Measurements from ENCODE around the gene PSMB7.

The PSMB7 gene

DNA sequence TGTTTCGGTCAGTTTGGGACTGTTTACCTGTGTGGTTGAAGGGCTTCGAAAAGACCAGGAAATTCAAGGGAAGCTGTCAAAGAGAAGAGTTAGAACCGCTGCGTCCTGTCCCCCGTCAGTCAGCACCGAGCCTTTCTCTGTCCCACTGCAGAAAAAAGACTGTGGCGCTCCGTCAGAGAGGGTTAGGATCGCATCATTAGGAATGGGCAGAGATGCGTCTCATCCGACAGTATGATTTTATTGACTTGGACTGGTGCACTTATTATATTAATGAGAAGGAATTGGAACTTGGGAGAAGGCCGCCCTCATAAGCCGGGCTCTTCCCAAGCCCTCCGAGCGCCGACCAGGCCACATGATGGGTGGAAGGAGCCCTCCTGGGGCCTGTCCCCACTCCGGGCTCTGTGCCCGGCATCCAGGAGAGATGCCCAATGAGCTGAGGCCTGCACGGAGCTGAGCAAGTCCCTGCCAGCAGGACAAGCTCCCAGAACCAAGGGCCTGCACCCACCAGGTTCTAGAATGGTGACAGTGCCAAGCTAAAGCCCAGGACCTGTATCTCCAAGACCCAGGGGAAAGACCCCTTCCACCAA, 85.9 kb downstream of the PSMB7 start:
- TF ChIP-seq, protein P1, sequence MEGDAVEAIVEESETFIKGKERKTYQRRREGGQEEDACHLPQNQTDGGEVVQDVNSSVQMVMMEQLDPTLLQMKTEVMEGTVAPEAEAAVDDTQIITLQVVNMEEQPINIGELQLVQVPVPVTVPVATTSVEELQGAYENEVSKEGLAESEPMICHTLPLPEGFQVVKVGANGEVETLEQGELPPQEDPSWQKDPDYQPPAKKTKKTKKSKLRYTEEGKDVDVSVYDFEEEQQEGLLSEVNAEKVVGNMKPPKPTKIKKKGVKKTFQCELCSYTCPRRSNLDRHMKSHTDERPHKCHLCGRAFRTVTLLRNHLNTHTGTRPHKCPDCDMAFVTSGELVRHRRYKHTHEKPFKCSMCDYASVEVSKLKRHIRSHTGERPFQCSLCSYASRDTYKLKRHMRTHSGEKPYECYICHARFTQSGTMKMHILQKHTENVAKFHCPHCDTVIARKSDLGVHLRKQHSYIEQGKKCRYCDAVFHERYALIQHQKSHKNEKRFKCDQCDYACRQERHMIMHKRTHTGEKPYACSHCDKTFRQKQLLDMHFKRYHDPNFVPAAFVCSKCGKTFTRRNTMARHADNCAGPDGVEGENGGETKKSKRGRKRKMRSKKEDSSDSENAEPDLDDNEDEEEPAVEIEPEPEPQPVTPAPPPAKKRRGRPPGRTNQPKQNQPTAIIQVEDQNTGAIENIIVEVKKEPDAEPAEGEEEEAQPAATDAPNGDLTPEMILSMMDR (IDR thresholded peaks at IDR 0.05; ENCODE audit: low read depth, low read length) = no peak
- H3K4me3 ChIP-seq (ENCODE audit: low read depth, low read length) = no peak overlapping the region
- H3K27me3 ChIP-seq = no peaks in the 10 kb centered on the region
- DNase-seq = no peak
- no peaks in the 10 kb centered on the region for H3K36me3 ChIP-seq
- H3K9me3 ChIP-seq = no peaks in the 10 kb centered on the region
- H3K4me1 ChIP-seq = no peaks in the 10 kb centered on the region

DNA sequence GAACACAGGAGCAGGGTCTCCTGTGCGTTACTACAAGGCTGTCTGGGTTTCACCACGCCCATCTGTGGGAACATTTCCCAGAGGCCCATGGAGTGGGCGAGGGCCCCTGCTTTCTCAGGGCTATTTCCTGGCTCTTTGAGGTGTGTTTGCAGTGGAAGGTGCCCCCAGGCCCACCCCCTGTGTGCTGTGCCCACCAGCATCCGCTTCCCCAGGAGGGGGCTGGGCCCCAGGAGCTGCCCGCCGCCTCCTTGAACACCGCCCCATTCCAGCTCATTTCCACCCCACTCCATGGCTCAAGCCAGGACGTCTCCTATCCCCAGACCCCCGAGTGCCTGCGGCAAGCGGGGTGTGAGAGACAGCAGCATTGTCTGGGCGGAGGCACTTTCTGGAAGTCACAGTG, 87.0 kb downstream of the PSMB7 start:
- Histone ChIP-seq H3K36me3 (no peaks in the 10 kb centered on the region), H3K4me3 (ENCODE audit: low read depth, low read length) (no peak overlapping the region), H3K9me3 (no peaks in the 10 kb centered on the region), H3K27me3 (no peaks in the 10 kb centered on the region), H3K4me1 (no peaks in the 10 kb centered on the region)
- DNase-seq = no peak
- TF ChIP-seq, protein P1 (IDR thresholded peaks at IDR 0.05; ENCODE audit: low read depth, low read length) = no peak

DNA sequence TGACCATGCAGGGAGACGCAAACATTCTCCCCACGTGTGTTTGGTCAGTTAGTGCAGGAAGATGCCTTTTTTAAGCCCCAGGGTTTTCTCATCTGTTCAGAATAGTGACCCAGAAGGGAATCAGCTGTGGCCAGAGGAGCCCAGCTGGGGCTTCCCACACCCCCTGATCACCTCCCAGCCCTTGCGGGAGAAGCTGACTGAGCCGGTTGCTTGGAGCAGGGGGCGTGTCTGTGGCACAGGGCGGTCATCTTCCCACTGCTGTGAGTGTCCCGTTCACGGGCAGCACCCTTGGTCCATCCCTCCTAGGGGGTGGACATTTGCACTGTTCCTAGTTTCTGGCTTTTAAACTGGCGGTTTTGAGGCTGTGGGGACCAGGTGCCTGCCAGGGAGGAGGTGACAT, 87.8 kb downstream of the PSMB7 start:
- no peaks in the 10 kb centered on the region for H3K36me3 ChIP-seq
- H3K4me1 ChIP-seq = no peaks in the 10 kb centered on the region
- TF ChIP-seq, protein P1 (IDR thresholded peaks at IDR 0.05; ENCODE audit: low read depth, low read length) = no peak
- no peak overlapping the region for H3K4me3 ChIP-seq (ENCODE audit: low read depth, low read length)
- H3K9me3 ChIP-seq = no peaks in the 10 kb centered on the region
- no peaks in the 10 kb centered on the region for H3K27me3 ChIP-seq
- no peak for DNase-seq

DNA sequence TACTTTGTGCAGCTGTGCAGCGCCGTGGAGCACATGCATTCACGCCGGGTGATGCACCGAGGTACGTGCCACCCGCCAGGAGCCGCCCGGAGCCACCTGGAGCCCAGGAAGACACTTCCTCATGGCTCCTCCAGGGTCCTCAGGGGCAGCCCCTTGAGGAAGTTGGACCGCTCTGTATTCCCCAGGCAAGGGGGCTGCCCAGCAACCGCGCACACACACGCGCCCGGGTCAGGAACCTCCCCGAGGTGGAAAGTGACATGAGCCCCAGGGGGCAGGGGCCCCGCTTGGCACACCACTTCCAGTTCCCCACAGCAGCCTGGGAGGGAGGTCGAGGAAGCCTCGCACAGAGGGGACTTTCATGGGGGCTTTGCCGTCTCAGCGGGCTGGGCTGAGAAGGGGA, 88.9 kb downstream of the PSMB7 start:
- TF ChIP-seq, protein P1 (IDR thresholded peaks at IDR 0.05; ENCODE audit: low read depth, low read length) = no peak
- Histone ChIP-seq H3K36me3 (no peaks in the 10 kb centered on the region), H3K4me1 (no peaks in the 10 kb centered on the region), H3K27me3 (no peaks in the 10 kb centered on the region), H3K9me3 (no peaks in the 10 kb centered on the region), H3K4me3 (ENCODE audit: low read depth, low read length) (no peak overlapping the region)
- no peak for DNase-seq

DNA sequence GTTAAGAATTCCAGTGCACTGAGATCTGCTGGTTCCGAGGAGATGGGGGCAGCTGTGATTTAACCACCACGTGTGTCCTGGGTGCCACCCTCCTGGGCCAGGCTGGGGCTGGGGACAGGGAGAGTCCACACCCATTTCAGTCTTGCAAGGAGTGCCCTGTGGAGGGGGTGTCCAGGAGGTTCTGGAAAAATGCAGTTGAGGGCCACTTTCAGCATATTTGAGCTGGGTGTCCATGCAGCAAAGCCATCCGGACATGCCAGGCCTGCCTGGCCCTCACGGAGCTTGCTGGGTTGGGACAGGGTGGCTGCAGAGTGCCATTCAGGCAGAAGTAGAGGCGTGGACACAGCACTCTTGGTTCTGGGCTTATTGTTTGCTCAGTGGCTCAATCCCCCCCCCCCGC, 89.4 kb downstream of the PSMB7 start:
- Histone ChIP-seq H3K4me1 (no peaks in the 10 kb centered on the region), H3K4me3 (ENCODE audit: low read depth, low read length) (no peak overlapping the region), H3K36me3 (no peaks in the 10 kb centered on the region), H3K27me3 (no peaks in the 10 kb centered on the region), H3K9me3 (no peaks in the 10 kb centered on the region)
- DNase-seq = no peak
- TF ChIP-seq, protein P1 (IDR thresholded peaks at IDR 0.05; ENCODE audit: low read depth, low read length) = no peak

DNA sequence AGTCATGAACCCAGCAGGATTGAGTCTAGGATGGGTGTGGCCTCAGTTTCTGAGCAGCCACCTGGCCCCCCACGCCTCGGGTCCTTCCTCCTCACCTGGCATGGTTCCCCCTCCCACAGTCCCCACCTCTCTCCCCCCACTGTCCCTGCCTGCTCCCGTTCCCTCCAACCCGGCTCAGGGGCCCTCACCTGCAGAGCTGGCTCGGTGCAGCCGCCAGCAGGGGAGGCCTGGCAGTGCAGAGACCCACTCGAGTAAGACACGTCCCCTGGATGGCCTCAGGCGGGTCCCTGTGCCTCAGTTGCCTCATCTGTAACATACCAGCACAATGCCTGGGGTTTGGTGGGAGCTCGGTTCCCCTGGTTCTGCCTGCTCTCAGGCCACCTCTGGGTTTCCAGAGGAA, 91.3 kb downstream of the PSMB7 start:
- DNase-seq = no peak
- Histone ChIP-seq H3K27me3 (no peaks in the 10 kb centered on the region), H3K9me3 (no peaks in the 10 kb centered on the region), H3K4me1 (no peaks in the 10 kb centered on the region), H3K4me3 (ENCODE audit: low read depth, low read length) (no peak overlapping the region), H3K36me3 (no peaks in the 10 kb centered on the region)
- TF ChIP-seq, protein P1 (IDR thresholded peaks at IDR 0.05; ENCODE audit: low read depth, low read length) = no peak

All from BE2C (cell line).